Hepatocyte (in vitro differentiated cells): ENCODE measurements around the gene TMEM41B. TPM values are rescaled to one million over a fixed set of nuclear protein-coding genes. Genes with fewer than 3 reads are reported as not detected.

Experiments
- DNase-seq: peaks from one replicate; pipeline ENCODE4 v3.0.0-alpha.2; 2016; ENCODE audit warnings: low spot score
- H2AFZ ChIP-seq: fragments of 200-600 bp; sonication (generic); 2 replicates; pipeline ENCODE4 v1.6.0; 2016; ENCODE audit warnings: antibody characterized with exemption, mild to moderate bottlenecking
- H3K27ac ChIP-seq: fragments of 200-600 bp; sonication (generic); 2 replicates; pipeline ENCODE4 v1.5.1; 2016; ENCODE audit warnings: mild to moderate bottlenecking
- H3K27me3 ChIP-seq: fragments of 200-600 bp; sonication (generic); 2 replicates; pipeline ENCODE4 v1.6.1; 2016
- H3K36me3 ChIP-seq: fragments of 200-600 bp; sonication (generic); replicated peaks from 2 replicates; pipeline ENCODE4 v1.5.1; 2016; ENCODE audit warnings: low read depth; ENCODE audit not compliant: insufficient read depth
- H3K4me1 ChIP-seq: fragments of 200-600 bp; sonication (generic); 2 replicates; pipeline ENCODE4 v1.5.1; 2016; ENCODE audit warnings: mild to moderate bottlenecking, moderate library complexity; ENCODE audit not compliant: insufficient read depth
- H3K4me2 ChIP-seq: fragments of 200-600 bp; sonication (generic); 2 replicates; pipeline ENCODE4 v1.6.0; 2016
- H3K4me3 ChIP-seq: fragments of 200-600 bp; sonication (generic); 2 replicates; pipeline ENCODE4 v1.5.1; 2016; ENCODE audit warnings: mild to moderate bottlenecking
- H3K79me2 ChIP-seq: fragments of 200-600 bp; sonication (generic); 2 replicates; pipeline ENCODE4 v1.6.0; 2017; ENCODE audit warnings: mild to moderate bottlenecking
- H3K9me2 ChIP-seq: fragments of 200-600 bp; sonication (generic); replicated peaks from 2 replicates; pipeline ENCODE4 v1.6.0; 2017; ENCODE audit warnings: mild to moderate bottlenecking; ENCODE audit not compliant: insufficient read depth
- H3K9me3 ChIP-seq: fragments of 200-600 bp; sonication (generic); 2 replicates; pipeline ENCODE4 v1.5.1; 2016; ENCODE audit warnings: low read depth, mild to moderate bottlenecking
- H4K20me1 ChIP-seq: fragments of 200-600 bp; sonication (generic); 2 replicates; pipeline ENCODE4 v1.6.0; 2016; ENCODE audit warnings: mild to moderate bottlenecking; ENCODE audit not compliant: insufficient read depth, poor library complexity, severe bottlenecking
- EZH2 ChIP-seq: fragments of 200-600 bp; sonication (generic); IDR thresholded peaks from 2 replicates; pipeline ENCODE4 v1.6.1; 2016; ENCODE audit warnings: antibody characterized with exemption, mild to moderate bottlenecking, borderline replicate concordance
- EZH2phosphoT487 ChIP-seq: fragments of 200-600 bp; sonication (generic); IDR thresholded peaks from one replicate; pipeline ENCODE4 v1.6.1; 2018; ENCODE audit warnings: antibody characterized with exemption, mild to moderate bottlenecking, low read depth, moderate library complexity; ENCODE audit not compliant: unreplicated experiment, severe bottlenecking
- WGBS: methylation state at CpG from one replicate; pipeline ENCODE4 v1.1.6; 2016; ENCODE audit warnings: low lambda C conversion rate; ENCODE audit errors: missing lambda C conversion rate; 5-methylcytosine and 5-hydroxymethylcytosine counted together
- polyA plus RNA-seq: library from polyadenylated mRNA; unstranded; fragments of >200 nt; fragmentation: Nextera tagmentation; extraction: Ambion mirVana; gene quantifications from 2 replicates; pipeline ENCODE4 v1.2.1, GENCODE V29; 2016
- total RNA-seq: library from RNA; depleted of rRNA; stranded (reverse); fragments of >200 nt; gene quantifications from 2 replicates; pipeline ENCODE4 v1.2.3, GENCODE V29; 2014
- TF ChIP-seq, protein P1 (sequence below): fragments of 200-600 bp; sonication (generic); IDR thresholded peaks from 2 replicates; pipeline ENCODE4 v1.5.1; 2016; ENCODE audit warnings: antibody characterized with exemption, mild to moderate bottlenecking; ENCODE audit not compliant: poor library complexity

Gene TMEM41B
- total and polyA plus RNA-seq, 2 experiments from 2014 or later, result 39.6 to 74.4 TPM

DNA sequence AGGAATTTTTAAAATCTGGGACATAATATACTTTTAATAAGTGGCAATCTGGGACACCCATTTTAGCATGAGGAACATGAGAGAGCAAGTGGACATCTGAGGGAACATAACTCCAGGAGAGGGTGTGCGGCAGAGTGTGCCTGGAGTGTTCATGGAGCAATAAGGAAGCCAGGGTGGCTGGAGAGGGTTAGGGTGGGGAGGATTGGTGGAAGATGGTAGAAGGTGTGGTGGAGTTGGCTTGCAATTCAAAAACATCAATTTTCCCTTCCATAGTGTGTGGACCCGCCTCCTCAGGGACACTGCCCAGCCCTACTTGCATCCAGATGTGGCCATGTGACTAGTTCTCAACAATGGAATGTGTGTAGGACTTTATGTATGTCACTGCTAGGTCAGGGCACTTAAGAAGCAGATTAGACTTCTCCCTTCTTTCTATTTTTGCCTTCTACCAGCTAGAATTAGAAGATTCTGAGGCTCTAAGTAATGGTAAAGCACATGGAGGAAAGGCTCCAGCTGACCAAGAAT is 44.8 kb downstream of the TMEM41B start:
- 83% methylated on average over 2 of the region's 2 CpGs for WGBS
- Histone ChIP-seq H3K36me3 (no peaks in the 10 kb centered on the region), H3K79me2 (no peaks in the 10 kb centered on the region), H2AFZ (no peak overlapping the region), H4K20me1 (no peaks in the 10 kb centered on the region), H3K4me1 (no peaks in the 10 kb centered on the region), H3K9me3 (no peaks in the 10 kb centered on the region), H3K4me3 (no peak overlapping the region), H3K27ac (no peak overlapping the region), H3K27me3 (no peaks in the 10 kb centered on the region), H3K4me2 (no peak overlapping the region), H3K9me2 (no peaks in the 10 kb centered on the region)
- no peak for DNase-seq
- TF ChIP-seq, protein P1, sequence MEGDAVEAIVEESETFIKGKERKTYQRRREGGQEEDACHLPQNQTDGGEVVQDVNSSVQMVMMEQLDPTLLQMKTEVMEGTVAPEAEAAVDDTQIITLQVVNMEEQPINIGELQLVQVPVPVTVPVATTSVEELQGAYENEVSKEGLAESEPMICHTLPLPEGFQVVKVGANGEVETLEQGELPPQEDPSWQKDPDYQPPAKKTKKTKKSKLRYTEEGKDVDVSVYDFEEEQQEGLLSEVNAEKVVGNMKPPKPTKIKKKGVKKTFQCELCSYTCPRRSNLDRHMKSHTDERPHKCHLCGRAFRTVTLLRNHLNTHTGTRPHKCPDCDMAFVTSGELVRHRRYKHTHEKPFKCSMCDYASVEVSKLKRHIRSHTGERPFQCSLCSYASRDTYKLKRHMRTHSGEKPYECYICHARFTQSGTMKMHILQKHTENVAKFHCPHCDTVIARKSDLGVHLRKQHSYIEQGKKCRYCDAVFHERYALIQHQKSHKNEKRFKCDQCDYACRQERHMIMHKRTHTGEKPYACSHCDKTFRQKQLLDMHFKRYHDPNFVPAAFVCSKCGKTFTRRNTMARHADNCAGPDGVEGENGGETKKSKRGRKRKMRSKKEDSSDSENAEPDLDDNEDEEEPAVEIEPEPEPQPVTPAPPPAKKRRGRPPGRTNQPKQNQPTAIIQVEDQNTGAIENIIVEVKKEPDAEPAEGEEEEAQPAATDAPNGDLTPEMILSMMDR, result no peak
- no peak for TF ChIP-seq EZH2

- Histone ChIP-seq H3K27ac (no peak overlapping the region), H3K36me3 (no peaks in the 10 kb centered on the region), H3K9me2 (no peaks in the 10 kb centered on the region), H3K79me2 (peaks cover 13% of the 10 kb centered on the region), H3K27me3 (no peaks in the 10 kb centered on the region), H3K4me2 (no peak overlapping the region), H3K4me1 (no peaks in the 10 kb centered on the region), H4K20me1 (peaks cover 5% of the 10 kb centered on the region), H3K9me3 (no peaks in the 10 kb centered on the region), H3K4me3 (no peak overlapping the region), H2AFZ (no peak overlapping the region)
- TF ChIP-seq EZH2, result no peak
- no peak for TF ChIP-seq EZH2phosphoT487
- TF ChIP-seq, protein P1, result no peak
- WGBS, result 59% methylated on average over 4 of the region's 4 CpGs
- DNase-seq, result no peak
Measured at GRCh38 chr11:9267680-9268079, 46.7 kb downstream of the TMEM41B start.

- H3K9me2 ChIP-seq, result no peaks in the 10 kb centered on the region
- peaks cover 8% of the 10 kb centered on the region for H4K20me1 ChIP-seq
- H3K27me3 ChIP-seq, result no peaks in the 10 kb centered on the region
- H2AFZ ChIP-seq, result no peak overlapping the region
- 90% methylated on average over 8 of the region's 8 CpGs for WGBS
- peaks cover 20% of the 10 kb centered on the region for H3K79me2 ChIP-seq
- no peak overlapping the region for H3K4me3 ChIP-seq
- H3K4me2 ChIP-seq, result no peak overlapping the region
- H3K4me1 ChIP-seq, result no peaks in the 10 kb centered on the region
- no peak overlapping the region for H3K27ac ChIP-seq
- DNase-seq, result no peak
- H3K36me3 ChIP-seq, result no peaks in the 10 kb centered on the region
- no peak for TF ChIP-seq EZH2
- TF ChIP-seq EZH2phosphoT487, result no peak
- TF ChIP-seq, protein P1, result no peak
- H3K9me3 ChIP-seq, result no peaks in the 10 kb centered on the region
Measured at GRCh38 chr11:9266926-9267325, 47.5 kb downstream of the TMEM41B start.
